Testis (tissue), 3 donors: ENCODE data around the gene TM4SF1. TPM values are rescaled to one million over a fixed set of nuclear protein-coding genes. Genes with fewer than 3 reads are reported as not detected.

Source experiments
- DNase-seq: peaks from one replicate; pipeline ENCODE4 v3.0.0-alpha.2; 2019
- H3K27ac ChIP-seq, 2 donors: fragments of 200-600 bp; sonication (generic); one replicate each; pipeline ENCODE4 v1.5.1; 2019
- H3K27me3 ChIP-seq: fragments of 200-600 bp; sonication (generic); one replicate; pipeline ENCODE4 v1.5.1; 2019
- H3K36me3 ChIP-seq: fragments of 200-600 bp; sonication (generic); one replicate; pipeline ENCODE4 v1.5.1; 2017; ENCODE audit warnings: low read depth; ENCODE audit errors: missing control alignments
- H3K4me1 ChIP-seq: fragments of 200-600 bp; sonication (generic); one replicate; pipeline ENCODE4 v1.5.1; 2019
- H3K4me3 ChIP-seq, 2 donors: fragments of 200-600 bp; sonication (generic); one replicate each; pipeline ENCODE4 v1.5.1; 2017 to 2019
- H3K9me3 ChIP-seq: fragments of 200-600 bp; sonication (generic); one replicate; pipeline ENCODE4 v1.5.1; 2017
- CTCF ChIP-seq, 3 experiments: fragments of 450-650 bp in 2 of 3; fragments of 200-600 bp in 1 of 3; sonication (generic) in 1 of 3; IDR thresholded peaks; one replicate each; pipeline ENCODE4 v1.5.1; 2016 to 2019; ENCODE audit warnings: antibody characterized with exemption in 3 of 3, mild to moderate bottlenecking in 2 of 3, moderate library complexity in 1 of 3
- POLR2A ChIP-seq: fragments of 450-650 bp; IDR thresholded peaks from one replicate; pipeline ENCODE4 v1.6.1; 2017; ENCODE audit warnings: antibody characterized with exemption, mild to moderate bottlenecking, moderate library complexity
- WGBS, 2 donors: methylation state at CpG; one replicate each; pipeline ENCODE4 v1.1.5; 2018; 5-methylcytosine and 5-hydroxymethylcytosine counted together
- intact Hi-C: fragments of 100-400 bp; cut with DNase I; formaldehyde crosslinking; loops from one replicate; pipeline ENCODE4 v1.15.1; 2023; ENCODE audit warnings: low total_unique reads
- polyA plus RNA-seq: library from polyadenylated mRNA; stranded (reverse); fragments of 350-450 nt; fragmentation: Illumina TruSeq; extraction: RNeasy Lipid Tissue Mini Kit (QIAGEN cat#74804); gene quantifications from one replicate; pipeline ENCODE4 v1.2.3, GENCODE V29; 2014; ENCODE audit warnings: low read depth, low replicate concordance; ENCODE audit not compliant: insufficient read depth
- total RNA-seq, 2 donors: library from RNA; depleted of rRNA; stranded (reverse); fragments of >200 nt; gene quantifications; one replicate each; pipeline ENCODE4 v1.2.3, GENCODE V29; 2016

Gene TM4SF1
- total and polyA plus RNA-seq, 3 donors from 2014 or later: 16.2 to 62.7 (median 24.9) TPM

GRCh38 chr3:149419816-149420215 is 42.4 kb upstream of the TM4SF1 start:
- Histone ChIP-seq H3K27me3 (no peaks in the 10 kb centered on the region), H3K36me3 (no peaks in the 10 kb centered on the region), H3K27ac (no peak overlapping the region), H3K9me3 (no peaks in the 10 kb centered on the region), H3K4me1 (no peaks in the 10 kb centered on the region), H3K4me3 (no peak overlapping the region)
- WGBS, 2 donors: 88 to 94% methylated on average over 4 of the region's 4 CpGs
- intact Hi-C loops: no loop called here
- TF ChIP-seq CTCF (IDR thresholded peaks at IDR 0.05) (no peak), POLR2A (no peak)
- no peak for DNase-seq

- Histone ChIP-seq H3K36me3 (no peaks in the 10 kb centered on the region), H3K4me1 (peaks cover 4% of the 10 kb centered on the region), H3K9me3 (no peaks in the 10 kb centered on the region), H3K4me3 (no peak overlapping the region), H3K27me3 (no peaks in the 10 kb centered on the region), H3K27ac (no peak overlapping the region)
- WGBS, 2 donors: 64 to 75% methylated on average over 2 of the region's 2 CpGs
- TF ChIP-seq CTCF (IDR thresholded peaks at IDR 0.05) (no peak), POLR2A (no peak)
- intact Hi-C loops: no loop called here
- no peak for DNase-seq
Observed at GRCh38 chr3:149417727-149418126, 40.3 kb upstream of the TM4SF1 start.

- no peaks in the 10 kb centered on the region for H3K9me3 ChIP-seq
- H3K27ac ChIP-seq: no peak overlapping the region
- peaks cover 4% of the 10 kb centered on the region for H3K4me1 ChIP-seq
- H3K27me3 ChIP-seq: no peaks in the 10 kb centered on the region
- no peak overlapping the region for H3K4me3 ChIP-seq
- no peak for DNase-seq
- no peaks in the 10 kb centered on the region for H3K36me3 ChIP-seq
- TF ChIP-seq CTCF (IDR thresholded peaks at IDR 0.05) (no peak), POLR2A (no peak)
- intact Hi-C loops: no loop called here
- 88 to 95% methylated on average over 3 of the region's 3 CpGs for WGBS, 2 donors
Observed at GRCh38 chr3:149417174-149417573, 39.7 kb upstream of the TM4SF1 start.

- 73% methylated on average over 2 of the region's 2 CpGs for WGBS, 2 donors
- H3K9me3 ChIP-seq: no peaks in the 10 kb centered on the region
- no peaks in the 10 kb centered on the region for H3K36me3 ChIP-seq
- no peak for TF ChIP-seq CTCF (IDR thresholded peaks at IDR 0.05)
- TF ChIP-seq POLR2A: no peak
- no peak overlapping the region for H3K4me3 ChIP-seq
- no peak for DNase-seq
- H3K4me1 ChIP-seq: peaks cover 4% of the 10 kb centered on the region
- intact Hi-C loops: no loop called here
- no peaks in the 10 kb centered on the region for H3K27me3 ChIP-seq
- peak overlapping the region in 1 of 2 donors; percentile 50 for H3K27ac ChIP-seq
Observed at GRCh38 chr3:149415484-149415883, 38.0 kb upstream of the TM4SF1 start.

- Histone ChIP-seq H3K9me3 (no peaks in the 10 kb centered on the region), H3K27ac (peak overlapping the region in 1 of 2 donors; percentile 62), H3K4me1 (peaks cover 4% of the 10 kb centered on the region), H3K27me3 (no peaks in the 10 kb centered on the region), H3K4me3 (no peak overlapping the region), H3K36me3 (no peaks in the 10 kb centered on the region)
- TF ChIP-seq POLR2A (no peak), CTCF (IDR thresholded peaks at IDR 0.05) (no peak)
- 57 to 71% methylated on average over 1 of the region's 1 CpG for WGBS, 2 donors
- intact Hi-C loops: no loop called here
- DNase-seq: no peak
Observed at GRCh38 chr3:149414557-149415231, 37.2 kb upstream of the TM4SF1 start.
